GM23338 (cell line): ENCODE measurements around the gene ADPRH. TPM values are rescaled to one million over a fixed set of nuclear protein-coding genes. Genes with fewer than 3 reads are reported as not detected.

Experiments used
- ATAC-seq: fragments of 200-7000 bp; cut with Tn5 transposase; 3 replicates; pipeline ENCODE4 v1.9.1; 2020
- DNase-seq: peaks from one replicate; pipeline ENCODE4 v3.0.0-alpha.2; 2015; ENCODE audit warnings: low spot score
- H2AFZ ChIP-seq: fragments of 200-600 bp; sonication (generic); 2 replicates; pipeline ENCODE4 v1.8.0; 2016; ENCODE audit warnings: antibody characterized with exemption, mild to moderate bottlenecking, moderate library complexity
- H3F3A ChIP-seq: fragments of 200-600 bp; sonication (generic); replicated peaks from 2 replicates; pipeline ENCODE4 v1.8.0; 2017; ENCODE audit warnings: antibody characterized with exemption, mixed run types, low read depth
- H3K27ac ChIP-seq: fragments of 200-600 bp; sonication (generic); 2 replicates; pipeline ENCODE4 v1.6.1; 2016; ENCODE audit warnings: low read depth
- H3K27me3 ChIP-seq: fragments of 200-600 bp; sonication (generic); 2 replicates; pipeline ENCODE4 v1.8.0; 2016; ENCODE audit warnings: mild to moderate bottlenecking, mixed run types, moderate library complexity; ENCODE audit not compliant: insufficient read depth
- H3K36me3 ChIP-seq: fragments of 200-600 bp; sonication (generic); 2 replicates; pipeline ENCODE4 v1.8.0; 2016; ENCODE audit warnings: mild to moderate bottlenecking; ENCODE audit not compliant: insufficient read depth
- H3K4me1 ChIP-seq: fragments of 200-600 bp; sonication (generic); 2 replicates; pipeline ENCODE4 v1.8.0; 2016; ENCODE audit warnings: mild to moderate bottlenecking, moderate library complexity; ENCODE audit not compliant: insufficient read depth
- H3K4me2 ChIP-seq: fragments of 200-600 bp; sonication (generic); 2 replicates; pipeline ENCODE4 v1.7.1; 2017; ENCODE audit warnings: mixed run types
- H3K4me3 ChIP-seq: fragments of 200-600 bp; sonication (generic); 2 replicates; pipeline ENCODE4 v1.6.1; 2016; ENCODE audit warnings: mixed run types
- H3K79me2 ChIP-seq: fragments of 200-600 bp; sonication (generic); replicated peaks from 2 replicates; pipeline ENCODE4 v1.8.0; 2017; ENCODE audit warnings: mild to moderate bottlenecking; ENCODE audit not compliant: insufficient read depth
- H3K9me2 ChIP-seq: fragments of 200-600 bp; sonication (generic); 2 replicates; pipeline ENCODE4 v1.8.0; 2017; ENCODE audit not compliant: insufficient read depth
- H4K20me1 ChIP-seq: fragments of 200-600 bp; sonication (generic); replicated peaks from 2 replicates; pipeline ENCODE4 v1.8.0; 2017; ENCODE audit warnings: mild to moderate bottlenecking; ENCODE audit not compliant: insufficient read depth
- H3K27ac Mint-ChIP-seq: 2 replicates; pipeline ENCODE4 v1.8.0; 2020; ENCODE audit warnings: inconsistent platforms, mild to moderate bottlenecking, moderate library complexity, mixed read lengths
- H3K27me3 Mint-ChIP-seq: 3 replicates; pipeline ENCODE4 v1.8.0; 2022; ENCODE audit warnings: low read depth, mild to moderate bottlenecking, moderate library complexity, mixed read lengths, inconsistent platforms; ENCODE audit not compliant: insufficient read depth, poor library complexity
- H3K36me3 Mint-ChIP-seq: 3 replicates; pipeline ENCODE4 v1.8.0; 2021; ENCODE audit warnings: low read depth, mild to moderate bottlenecking, inconsistent platforms, moderate library complexity, mixed read lengths
- H3K4me1 Mint-ChIP-seq: 3 replicates; pipeline ENCODE4 v1.8.0; 2020; ENCODE audit warnings: mild to moderate bottlenecking, inconsistent platforms, mixed read lengths
- H3K4me3 Mint-ChIP-seq: 3 replicates; pipeline ENCODE4 v1.8.0; 2021; ENCODE audit warnings: moderate library complexity, mild to moderate bottlenecking, inconsistent platforms, mixed read lengths
- H3K9me3 Mint-ChIP-seq: 3 replicates; pipeline ENCODE4 v1.8.0; 2020; ENCODE audit warnings: moderate library complexity, mild to moderate bottlenecking, inconsistent platforms, mixed read lengths
- CTCF ChIP-seq, 2 experiments: fragments of 200-600 bp in 1 of 2; sonication (generic) in 1 of 2; conservative IDR thresholded peaks; 2 replicates each; pipeline versions ENCODE4 v1.5.1 to v1.6.1; 2016 to 2017; ENCODE audit warnings: antibody characterized with exemption in 2 of 2, low read depth in 2 of 2, mild to moderate bottlenecking in 2 of 2, moderate library complexity in 1 of 2
- ETS1 ChIP-seq: IDR thresholded peaks from 2 replicates; pipeline ENCODE4 v1.6.1; 2016; ENCODE audit warnings: antibody characterized with exemption
- EZH2 ChIP-seq: fragments of 200-600 bp; sonication (generic); IDR thresholded peaks from one replicate; pipeline ENCODE4 v1.8.0; 2017; ENCODE audit warnings: antibody characterized with exemption, mild to moderate bottlenecking, low read depth; ENCODE audit not compliant: unreplicated experiment
- EZH2phosphoT487 ChIP-seq: fragments of 200-600 bp; sonication (generic); IDR thresholded peaks from one replicate; pipeline ENCODE4 v1.8.1; 2018; ENCODE audit warnings: antibody characterized with exemption; ENCODE audit not compliant: unreplicated experiment
- JUNB ChIP-seq: IDR thresholded peaks from one replicate; pipeline ENCODE4 v1.6.1; 2016; ENCODE audit warnings: antibody characterized with exemption; ENCODE audit not compliant: unreplicated experiment
- POLR2AphosphoS5 ChIP-seq: IDR thresholded peaks from 2 replicates; pipeline ENCODE4 v1.6.1; 2016; ENCODE audit warnings: antibody characterized with exemption, low read depth
- REST ChIP-seq: IDR thresholded peaks from one replicate; pipeline ENCODE4 v1.6.1; 2018; ENCODE audit warnings: antibody characterized with exemption; ENCODE audit not compliant: unreplicated experiment
- ZNF114 ChIP-seq: fragments of 250-450 bp; sonication (Bioruptor Pico); IDR thresholded peaks from 2 replicates; pipeline ENCODE4 v1.5.0; 2020; ENCODE audit warnings: mild to moderate bottlenecking, moderate library complexity
- long read RNA-seq: library from polyadenylated mRNA; unstranded; transcript quantifications from one replicate; pipeline ENCODE4 v2.0.0, GENCODE V29; 2020; ENCODE audit not compliant: unreplicated experiment
- polyA plus RNA-seq: library from polyadenylated mRNA; unstranded; fragments of >200 nt; fragmentation: Nextera tagmentation; extraction: Ambion mirVana; gene quantifications from 2 replicates; pipeline ENCODE4 v1.2.1, GENCODE V29; 2016
- total RNA-seq: library from RNA; depleted of rRNA; stranded (reverse); fragments of >200 nt; shearing (Covaris generic); gene quantifications from 2 replicates; pipeline ENCODE4 v1.2.3, GENCODE V29; 2014; rRNA removed

The ADPRH gene
- 3.4 and 4.4 TPM in 2 replicates for total RNA-seq
- 1.2 and 1.7 TPM in 2 replicates for polyA plus RNA-seq
- long read RNA-seq, partial matches to known transcripts = 0 of 1 reads
- long read RNA-seq, other reads (novel, unspliced or antisense) = 1 of 1 reads

GRCh38 chr3:119579366-119580066, at the start of gene ADPRH:
Gene ADPRH (plus strand): TSS chr3:119579492. CDS start chr3:119582170, 2,678 bp downstream.
- no peaks in the 10 kb centered on the region for H4K20me1 ChIP-seq
- H3K36me3 ChIP-seq = no peaks in the 10 kb centered on the region
- DNase-seq = peak; percentile 84
- peak within 1 kb of the TSS; percentile 80 for H3K4me2 ChIP-seq
- H3K4me3 ChIP-seq = peak within 1 kb of the TSS; percentile 66
- H3K9me3 Mint-ChIP-seq = no peaks in the 10 kb centered on the region; the same call in 2 of the 3 replicates
- H2AFZ ChIP-seq = peak within 1 kb of the TSS; percentile 95
- H3K36me3 Mint-ChIP-seq = peaks cover 8% of the 10 kb centered on the region; the same call in 1 of the 3 replicates
- peaks cover 22% of the 10 kb centered on the region for H3K27me3 ChIP-seq
- H3K27me3 Mint-ChIP-seq = peaks cover 10% of the 10 kb centered on the region
- ATAC-seq = peak; percentile 95
- no peak within 1 kb of the TSS for H3K27ac ChIP-seq
- H3K27ac Mint-ChIP-seq = peak within 1 kb of the TSS; percentile 96
- H3K4me1 Mint-ChIP-seq = peaks cover 8% of the 10 kb centered on the region
- peaks cover 10% of the 10 kb centered on the region for H3K4me1 ChIP-seq
- H3F3A ChIP-seq = no peaks in the 10 kb centered on the region
- no peaks in the 10 kb centered on the region for H3K79me2 ChIP-seq
- TF ChIP-seq EZH2 (no peak), ZNF114 (CRISPR knock-in tag) (no peak), POLR2AphosphoS5 (peak; percentile 67), CTCF (conservative IDR thresholded peaks at IDR 0.05; ENCODE audit: low read depth in 2 of 2) (no peak), ETS1 (no peak), REST (no peak), EZH2phosphoT487 (no peak), JUNB (no peak)
- H3K9me2 ChIP-seq = 0 out of 2 replicates have a peak, but pooled peaks cover 3% of the 10 kb centered on the region
- H3K4me3 Mint-ChIP-seq = peak within 1 kb of the TSS; percentile 95
